Right cardiac atrium (tissue), 5 donors: ENCODE results near the gene CTNNA3. TPM values are rescaled to one million over a fixed set of nuclear protein-coding genes. Genes with fewer than 3 reads are reported as not detected.

Experiments used
- ATAC-seq, 2 donors: fragments of 200-7000 bp; cut with Tn5 transposase; one replicate each; pipeline versions ENCODE4 v1.8.0 to v1.9.1; 2020; ENCODE audit warnings: moderate library complexity in 2 of 2, mild to moderate bottlenecking in 1 of 2
- DNase-seq, 3 donors: peaks; one replicate each; pipeline ENCODE4 v3.0.0-alpha.2; 2020
- H3K27ac ChIP-seq: one replicate; pipeline ENCODE4 v1.5.1; 2013; ENCODE audit warnings: mild to moderate bottlenecking, low read length, control low read depth, moderate library complexity
- H3K27me3 ChIP-seq: one replicate; pipeline ENCODE4 v1.6.1; 2013; ENCODE audit not compliant: control insufficient read depth, insufficient read depth
- H3K4me1 ChIP-seq: one replicate; pipeline ENCODE4 v1.6.1; 2013; ENCODE audit warnings: low read length; ENCODE audit not compliant: control insufficient read depth, insufficient read depth
- H3K4me3 ChIP-seq: one replicate; pipeline ENCODE4 v1.5.1; 2013; ENCODE audit warnings: low read length, control low read depth
- H3K9me3 ChIP-seq: one replicate; pipeline ENCODE4 v1.6.1; 2013; ENCODE audit warnings: low read length; ENCODE audit not compliant: control insufficient read depth
- WGBS: extraction: QIAGEN DNeasy Blood & Tissue Kit; methylation state at CpG from one replicate; pipeline ENCODE4 v1.1.7; 2013; 5-methylcytosine and 5-hydroxymethylcytosine counted together
- intact Hi-C, 4 donors: fragments of 100-400 bp; cut with DNase I; formaldehyde crosslinking; loops; one replicate each; pipeline versions ENCODE4 v1.11.0 to v1.14.0; 2022 to 2023
- polyA plus RNA-seq: library from polyadenylated mRNA; stranded (reverse); fragments of 200-250 nt; gene quantifications from one replicate; pipeline ENCODE4 v1.2.3, GENCODE V29; 2013
- total RNA-seq, 4 donors: library from RNA; stranded (reverse); fragmentation: NEBNext Ultra II Directional; extraction: Animal tissue kit (Norgen Biotek cat#: 25700); gene quantifications; one replicate each; pipeline ENCODE4 v1.2.1, GENCODE V29; 2021
- donor health status: healthy with polysubstance abuse.
- donor health status: DM: no; HTN: yes; CAD: no.
- donor health status: DM: no; HTN: no; CAD: no.
- donor health status: DM: no; HTN: yes; CAD: no; lungs with severe emphysema.
- donor health status: DM: yes; HTN: yes; CAD: no.

CTNNA3 gene
- total and polyA plus RNA-seq, 5 donors: 4.5 to 81.7 (median 67.7) TPM

GRCh38 chr10:67666416-67667034 is 29.5 kb downstream of the CTNNA3 start:
- peaks cover 2% of the 10 kb centered on the region for H3K4me1 ChIP-seq
- DNase-seq: no peak
- intact Hi-C loops: loop anchor here in 3 of 4 donors (5.0 to 10.0 kb wide), 3 partner anchors 108 to 116 kb away; no protein-coding TSS in a partner anchor
- no peaks in the 10 kb centered on the region for H3K27me3 ChIP-seq
- no peak overlapping the region for H3K27ac ChIP-seq
- no peaks in the 10 kb centered on the region for H3K9me3 ChIP-seq
- ATAC-seq: peak; percentile 56 to 59
- WGBS: 80% methylated on average over 1 of the region's 1 CpG
- no peak overlapping the region for H3K4me3 ChIP-seq

- no peaks in the 10 kb centered on the region for H3K27me3 ChIP-seq
- intact Hi-C loops: loop anchor here in 3 of 4 donors (5.0 to 10.0 kb wide), 3 partner anchors 109 to 117 kb away; no protein-coding TSS in a partner anchor
- no peaks in the 10 kb centered on the region for H3K9me3 ChIP-seq
- DNase-seq: no peak
- no peak overlapping the region for H3K27ac ChIP-seq
- no peaks in the 10 kb centered on the region for H3K4me1 ChIP-seq
- peak; percentile 69 to 85 for ATAC-seq
- peak overlapping the region; percentile 44 for H3K4me3 ChIP-seq
Observed at GRCh38 chr10:67665491-67665890, 30.5 kb downstream of the CTNNA3 start.

- DNase-seq (no peak), ATAC-seq (peak in 1 of 2 donors; percentile 39)
- peak overlapping the region; percentile 44 for H3K4me3 ChIP-seq
- H3K27me3 ChIP-seq: no peaks in the 10 kb centered on the region
- WGBS: 40% methylated on average over 3 of the region's 3 CpGs
- intact Hi-C loops: loop anchor here in 3 of 4 donors (5.0 to 10.0 kb wide), 3 partner anchors 110 to 117 kb away; no protein-coding TSS in a partner anchor
- no peaks in the 10 kb centered on the region for H3K4me1 ChIP-seq
- no peaks in the 10 kb centered on the region for H3K9me3 ChIP-seq
- no peak overlapping the region for H3K27ac ChIP-seq
Observed at GRCh38 chr10:67664942-67665341, 31.1 kb downstream of the CTNNA3 start.

- Histone ChIP-seq H3K4me3 (no peak overlapping the region), H3K27me3 (no peaks in the 10 kb centered on the region), H3K27ac (no peak overlapping the region), H3K4me1 (no peaks in the 10 kb centered on the region), H3K9me3 (no peaks in the 10 kb centered on the region)
- intact Hi-C loops: loop anchor here in 1 of 4 donors (10.0 kb wide), 1 partner anchor 111 kb away; no protein-coding TSS in a partner anchor
- ATAC-seq (no peak), DNase-seq (peak in 1 of 3 donors; percentile 43)
- WGBS: 67% methylated on average over 13 of the region's 13 CpGs
Observed at GRCh38 chr10:67663449-67664087, 32.4 kb downstream of the CTNNA3 start.

- Histone ChIP-seq H3K27me3 (no peaks in the 10 kb centered on the region), H3K9me3 (no peaks in the 10 kb centered on the region), H3K4me3 (no peak overlapping the region), H3K4me1 (no peaks in the 10 kb centered on the region), H3K27ac (no peak overlapping the region)
- intact Hi-C loops: loop anchor here in 1 of 4 donors (10.0 kb wide), 1 partner anchor 112 kb away; no protein-coding TSS in a partner anchor
- 79% methylated on average over 3 of the region's 3 CpGs for WGBS
- no peak for DNase-seq
- no peak for ATAC-seq
Observed at GRCh38 chr10:67662415-67662814, 33.6 kb downstream of the CTNNA3 start.

- ATAC-seq: no peak
- intact Hi-C loops: no loop called here
- H3K27ac ChIP-seq: peak overlapping the region; percentile 37
- 72% methylated on average over 2 of the region's 2 CpGs for WGBS
- H3K4me1 ChIP-seq: no peaks in the 10 kb centered on the region
- H3K27me3 ChIP-seq: no peaks in the 10 kb centered on the region
- H3K9me3 ChIP-seq: no peaks in the 10 kb centered on the region
- DNase-seq: no peak
- peak overlapping the region; percentile 10 for H3K4me3 ChIP-seq
Observed at GRCh38 chr10:67659497-67659896, 36.5 kb downstream of the CTNNA3 start.

GRCh38 chr10:67657775-67658174 is 38.2 kb downstream of the CTNNA3 start:
- no peak overlapping the region for H3K27ac ChIP-seq
- intact Hi-C loops: no loop called here
- no peaks in the 10 kb centered on the region for H3K9me3 ChIP-seq
- no peak overlapping the region for H3K4me3 ChIP-seq
- DNase-seq (no peak), ATAC-seq (peak in 1 of 2 donors; percentile 40)
- 71% methylated on average over 4 of the region's 4 CpGs for WGBS
- H3K4me1 ChIP-seq: no peaks in the 10 kb centered on the region
- no peaks in the 10 kb centered on the region for H3K27me3 ChIP-seq

- Histone ChIP-seq H3K27me3 (no peaks in the 10 kb centered on the region), H3K4me3 (no peak overlapping the region), H3K27ac (no peak overlapping the region), H3K9me3 (no peaks in the 10 kb centered on the region), H3K4me1 (no peaks in the 10 kb centered on the region)
- no peak for ATAC-seq
- WGBS: 83% methylated on average over 4 of the region's 4 CpGs
- no peak for DNase-seq
- intact Hi-C loops: no loop called here
Observed at GRCh38 chr10:67650558-67650957, 45.4 kb downstream of the CTNNA3 start.

GRCh38 chr10:67648613-67649229 is 47.3 kb downstream of the CTNNA3 start:
- H3K9me3 ChIP-seq: no peaks in the 10 kb centered on the region
- no peak for ATAC-seq
- H3K4me1 ChIP-seq: no peaks in the 10 kb centered on the region
- no peaks in the 10 kb centered on the region for H3K27me3 ChIP-seq
- DNase-seq: no peak
- WGBS: 89% methylated on average over 4 of the region's 4 CpGs
- no peak overlapping the region for H3K27ac ChIP-seq
- intact Hi-C loops: no loop called here
- H3K4me3 ChIP-seq: no peak overlapping the region

GRCh38 chr10:67630904-67631303 is 65.1 kb downstream of the CTNNA3 start:
- no peaks in the 10 kb centered on the region for H3K9me3 ChIP-seq
- no peaks in the 10 kb centered on the region for H3K27me3 ChIP-seq
- ATAC-seq (no peak), DNase-seq (no peak)
- H3K4me1 ChIP-seq: no peaks in the 10 kb centered on the region
- no peak overlapping the region for H3K27ac ChIP-seq
- no peak overlapping the region for H3K4me3 ChIP-seq
- intact Hi-C loops: no loop called here

- H3K27ac ChIP-seq: no peak overlapping the region
- no peak for ATAC-seq
- H3K4me1 ChIP-seq: no peaks in the 10 kb centered on the region
- DNase-seq: no peak
- H3K4me3 ChIP-seq: no peak overlapping the region
- intact Hi-C loops: no loop called here
- H3K9me3 ChIP-seq: no peaks in the 10 kb centered on the region
- H3K27me3 ChIP-seq: no peaks in the 10 kb centered on the region
Observed at GRCh38 chr10:67629461-67629971, 66.5 kb downstream of the CTNNA3 start.
